Activated naive CD4-positive, alpha-beta T cell treated with anti-CD3 and anti-CD28 coated beads, Interleukin-2, amount 50 U/mL, for 16 hours (primary cell): ENCODE measurements around the gene FUT4.
"Not testable (repeated sequence)": the region's sequence is repeated elsewhere in the genome, so short reads cannot be mapped to it uniquely, and the experiment has no call there.

ENCODE experiments used
- DNase-seq: peaks from one replicate; pipeline ENCODE4 v3.0.0-alpha.2; 2020

The FUT4 gene

DNA sequence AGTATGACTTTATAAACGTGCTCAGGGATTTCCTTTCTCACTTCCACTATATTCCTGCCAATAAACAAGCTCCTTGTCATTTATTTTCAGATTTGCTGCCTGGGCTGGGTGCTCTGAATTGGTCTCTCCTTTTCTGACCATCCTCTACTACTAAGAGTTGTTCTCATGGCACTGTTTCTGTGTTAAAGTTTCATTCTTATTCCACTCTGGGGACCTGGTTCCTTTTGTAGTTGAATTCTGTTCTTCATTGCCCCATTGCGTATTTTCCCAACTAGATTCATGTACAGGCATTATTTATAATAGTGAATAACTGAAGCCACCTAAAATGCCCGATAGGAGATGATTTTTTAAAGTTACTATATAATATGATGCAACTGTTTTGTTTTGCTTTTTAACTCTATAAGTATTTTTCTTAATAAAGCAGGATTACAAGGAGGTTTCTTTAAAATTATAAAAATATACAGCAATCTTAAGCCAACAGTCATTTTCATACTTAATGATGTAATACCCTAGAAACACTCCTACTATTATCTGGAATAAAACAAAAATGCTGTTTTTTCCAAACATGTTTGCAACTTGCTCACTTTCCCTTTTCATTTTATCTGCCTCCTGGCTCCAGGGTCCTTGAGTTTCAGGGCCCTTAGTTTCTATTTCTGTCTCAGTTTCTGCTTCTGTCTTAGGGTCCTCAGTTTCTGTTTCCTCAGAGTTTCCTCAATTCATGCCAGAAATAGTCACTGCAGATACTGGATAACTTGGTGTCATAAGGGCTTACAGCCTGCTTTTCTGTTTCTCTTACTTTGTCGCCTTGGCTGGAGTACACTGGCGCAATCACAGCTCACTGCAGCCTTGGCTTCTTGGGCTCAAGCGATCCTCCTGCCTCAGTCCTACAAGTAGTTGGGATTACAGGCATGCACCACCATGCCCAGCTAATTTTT is 9.8 kb upstream of the FUT4 start:
- no peak for DNase-seq

DNA sequence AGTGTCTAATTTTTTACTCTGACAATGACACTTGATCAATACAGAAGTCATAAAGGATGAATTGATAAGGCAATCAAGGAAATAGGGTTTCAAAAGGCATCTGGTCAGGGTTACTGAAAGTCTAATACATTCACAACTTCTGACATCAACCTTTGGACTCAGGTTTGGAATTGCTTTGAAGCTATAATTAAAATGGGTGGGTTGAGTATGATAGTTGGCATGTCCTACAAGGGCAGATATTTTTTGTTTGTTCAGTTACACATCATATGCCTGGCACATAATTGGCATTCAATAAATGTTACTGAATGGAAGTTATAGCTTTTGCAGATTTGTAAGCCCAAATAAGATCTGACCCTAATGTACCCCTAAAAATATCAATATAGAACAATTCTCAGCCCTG is 7.3 kb upstream of the FUT4 start:
- no peak for DNase-seq

DNA sequence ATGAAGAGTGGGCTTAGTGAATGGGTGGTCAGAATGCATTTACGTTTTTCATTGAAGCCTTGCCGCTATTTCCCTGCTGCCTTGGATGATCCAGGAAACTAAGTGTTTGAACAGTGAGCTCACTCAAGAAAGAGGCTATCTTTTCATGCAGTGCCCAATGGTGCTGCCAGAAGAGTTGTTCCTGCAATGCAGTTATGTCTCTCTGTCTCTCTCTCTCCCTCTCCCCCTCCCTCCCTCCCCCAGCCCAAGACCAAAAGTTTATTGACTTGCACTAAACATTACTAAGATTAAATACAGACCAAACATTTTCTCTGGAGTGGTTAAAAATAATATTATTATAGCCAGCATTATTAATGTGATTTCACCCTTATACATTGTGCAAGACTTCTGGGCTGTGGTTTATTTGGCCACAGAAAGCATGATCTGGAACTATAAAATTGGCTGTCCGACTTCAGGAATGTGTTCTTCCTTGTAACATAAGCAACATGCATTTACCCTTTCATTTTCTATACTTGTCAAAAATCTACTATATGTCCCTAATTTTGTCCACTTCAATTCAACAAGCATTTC is 6.6 kb upstream of the FUT4 start:
- no peak for DNase-seq

DNA sequence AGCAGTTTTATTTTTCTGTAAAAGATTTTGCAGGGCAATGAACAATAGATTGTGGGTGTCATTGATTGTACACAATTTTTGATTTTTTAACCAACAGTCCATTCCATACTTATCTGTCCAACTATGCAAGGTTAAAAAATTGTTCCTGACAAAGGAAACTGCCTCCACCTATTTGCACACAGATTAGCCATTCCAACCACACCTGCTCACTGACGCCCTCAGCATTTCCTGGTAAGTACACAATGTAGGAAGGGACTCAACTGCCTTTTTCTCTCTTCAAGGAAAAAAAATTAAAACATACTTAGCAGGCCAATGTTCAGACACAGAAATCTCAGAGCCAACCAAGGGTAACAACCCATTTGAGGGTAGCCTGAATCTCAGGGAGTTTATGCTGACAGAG is 4.3 kb upstream of the FUT4 start:
- DNase-seq, result no peak

DNA sequence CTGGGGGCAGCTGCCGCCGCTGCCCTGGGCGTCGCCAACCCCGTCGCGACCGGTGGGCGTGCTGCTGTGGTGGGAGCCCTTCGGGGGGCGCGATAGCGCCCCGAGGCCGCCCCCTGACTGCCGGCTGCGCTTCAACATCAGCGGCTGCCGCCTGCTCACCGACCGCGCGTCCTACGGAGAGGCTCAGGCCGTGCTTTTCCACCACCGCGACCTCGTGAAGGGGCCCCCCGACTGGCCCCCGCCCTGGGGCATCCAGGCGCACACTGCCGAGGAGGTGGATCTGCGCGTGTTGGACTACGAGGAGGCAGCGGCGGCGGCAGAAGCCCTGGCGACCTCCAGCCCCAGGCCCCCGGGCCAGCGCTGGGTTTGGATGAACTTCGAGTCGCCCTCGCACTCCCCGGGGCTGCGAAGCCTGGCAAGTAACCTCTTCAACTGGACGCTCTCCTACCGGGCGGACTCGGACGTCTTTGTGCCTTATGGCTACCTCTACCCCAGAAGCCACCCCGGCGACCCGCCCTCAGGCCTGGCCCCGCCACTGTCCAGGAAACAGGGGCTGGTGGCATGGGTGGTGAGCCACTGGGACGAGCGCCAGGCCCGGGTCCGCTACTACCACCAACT is 1.0 kb downstream of the FUT4 start:
- no peak for DNase-seq

DNA sequence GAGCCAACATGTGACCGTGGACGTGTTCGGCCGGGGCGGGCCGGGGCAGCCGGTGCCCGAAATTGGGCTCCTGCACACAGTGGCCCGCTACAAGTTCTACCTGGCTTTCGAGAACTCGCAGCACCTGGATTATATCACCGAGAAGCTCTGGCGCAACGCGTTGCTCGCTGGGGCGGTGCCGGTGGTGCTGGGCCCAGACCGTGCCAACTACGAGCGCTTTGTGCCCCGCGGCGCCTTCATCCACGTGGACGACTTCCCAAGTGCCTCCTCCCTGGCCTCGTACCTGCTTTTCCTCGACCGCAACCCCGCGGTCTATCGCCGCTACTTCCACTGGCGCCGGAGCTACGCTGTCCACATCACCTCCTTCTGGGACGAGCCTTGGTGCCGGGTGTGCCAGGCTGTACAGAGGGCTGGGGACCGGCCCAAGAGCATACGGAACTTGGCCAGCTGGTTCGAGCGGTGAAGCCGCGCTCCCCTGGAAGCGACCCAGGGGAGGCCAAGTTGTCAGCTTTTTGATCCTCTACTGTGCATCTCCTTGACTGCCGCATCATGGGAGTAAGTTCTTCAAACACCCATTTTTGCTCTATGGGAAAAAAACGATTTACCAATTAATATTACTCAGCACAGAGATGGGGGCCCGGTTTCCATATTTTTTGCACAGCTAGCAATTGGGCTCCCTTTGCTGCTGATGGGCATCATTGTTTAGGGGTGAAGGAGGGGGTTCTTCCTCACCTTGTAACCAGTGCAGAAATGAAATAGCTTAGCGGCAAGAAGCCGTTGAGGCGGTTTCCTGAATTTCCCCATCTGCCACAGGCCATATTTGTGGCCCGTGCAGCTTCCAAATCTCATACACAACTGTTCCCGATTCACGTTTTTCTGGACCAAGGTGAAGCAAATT is 1.8 kb downstream of the FUT4 start:
- DNase-seq, result no peak

DNA sequence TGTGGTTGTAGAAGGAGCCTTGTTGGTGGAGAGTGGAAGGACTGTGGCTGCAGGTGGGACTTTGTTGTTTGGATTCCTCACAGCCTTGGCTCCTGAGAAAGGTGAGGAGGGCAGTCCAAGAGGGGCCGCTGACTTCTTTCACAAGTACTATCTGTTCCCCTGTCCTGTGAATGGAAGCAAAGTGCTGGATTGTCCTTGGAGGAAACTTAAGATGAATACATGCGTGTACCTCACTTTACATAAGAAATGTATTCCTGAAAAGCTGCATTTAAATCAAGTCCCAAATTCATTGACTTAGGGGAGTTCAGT is 2.4 kb downstream of the FUT4 start:
- DNase-seq, result no peak

DNA sequence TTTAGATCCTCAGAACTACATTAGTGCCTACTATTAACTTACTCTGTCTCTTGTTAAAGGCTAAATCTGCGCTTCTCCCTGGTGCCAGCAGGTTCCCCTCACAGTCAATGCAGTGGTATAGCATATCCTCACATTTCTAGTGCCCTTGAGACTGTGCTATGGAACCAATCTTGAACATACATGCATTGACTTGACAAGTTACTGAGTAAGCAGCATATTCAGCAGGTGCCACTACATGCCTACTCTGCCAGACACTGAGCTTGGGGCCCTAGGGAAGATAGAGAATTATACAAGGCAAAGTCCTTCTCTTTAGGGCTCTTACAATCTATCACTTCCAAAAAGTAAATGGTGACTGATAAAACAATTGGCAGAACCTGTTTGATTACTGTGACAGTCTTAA is 3.2 kb downstream of the FUT4 start:
- no peak for DNase-seq

DNA sequence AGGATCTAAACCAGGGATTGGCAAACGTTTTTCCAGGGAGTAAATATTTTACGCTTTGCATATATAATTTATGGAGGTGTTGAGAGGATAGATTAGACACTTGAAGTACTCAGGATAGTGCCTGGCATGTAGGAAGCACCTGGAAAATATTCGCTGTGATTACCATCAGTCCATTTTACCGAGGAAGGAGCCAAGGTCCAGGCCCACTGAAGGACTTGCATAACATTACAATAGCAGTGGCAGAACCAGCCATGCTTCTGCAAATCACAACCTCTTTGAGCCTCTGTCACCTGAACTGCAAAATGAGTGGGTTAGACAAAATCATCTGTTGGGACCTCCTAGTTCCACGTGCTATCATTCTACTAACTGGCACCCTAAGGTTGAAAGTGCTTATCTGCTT is 5.4 kb downstream of the FUT4 start:
- no peak for DNase-seq

DNA sequence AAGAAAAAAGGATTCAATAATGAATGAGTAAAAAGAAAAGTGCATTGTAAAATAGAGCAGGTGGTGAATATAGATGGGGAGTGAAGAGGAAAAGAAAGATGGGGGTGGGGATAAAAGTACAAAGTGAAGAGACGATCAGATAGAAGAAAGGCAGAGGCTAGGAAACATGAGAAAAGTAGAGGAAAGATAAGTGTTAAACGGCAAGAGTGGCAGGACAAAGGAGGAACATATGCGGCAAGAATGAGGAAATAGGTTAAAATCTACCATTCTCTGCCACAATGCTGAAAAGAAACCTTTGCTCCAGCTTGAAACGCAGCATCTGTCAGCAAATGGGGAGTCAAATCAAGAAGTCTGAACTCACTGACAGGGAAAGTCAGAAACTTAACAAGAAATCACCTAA is 6.8 kb downstream of the FUT4 start:
- no peak for DNase-seq

DNA sequence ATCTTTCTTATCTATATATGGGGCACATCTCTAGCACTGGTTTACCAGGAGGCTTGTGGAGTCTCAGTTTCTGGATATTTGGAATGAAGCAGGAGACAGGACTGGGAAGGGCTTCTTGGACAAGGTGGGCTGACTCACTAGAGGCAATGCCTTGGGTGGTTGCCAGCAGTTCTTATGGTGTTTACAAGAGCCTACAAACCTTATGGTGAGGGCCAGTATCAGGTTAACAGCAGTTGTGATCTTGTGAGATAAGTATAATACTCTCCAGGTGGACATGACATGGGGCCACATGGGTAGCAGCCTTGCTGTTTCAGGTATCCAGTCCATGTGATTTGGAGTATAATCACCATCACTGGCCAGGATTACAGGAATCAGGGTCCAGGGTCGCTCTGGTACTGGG is 10.2 kb downstream of the FUT4 start:
- no peak for DNase-seq

DNA sequence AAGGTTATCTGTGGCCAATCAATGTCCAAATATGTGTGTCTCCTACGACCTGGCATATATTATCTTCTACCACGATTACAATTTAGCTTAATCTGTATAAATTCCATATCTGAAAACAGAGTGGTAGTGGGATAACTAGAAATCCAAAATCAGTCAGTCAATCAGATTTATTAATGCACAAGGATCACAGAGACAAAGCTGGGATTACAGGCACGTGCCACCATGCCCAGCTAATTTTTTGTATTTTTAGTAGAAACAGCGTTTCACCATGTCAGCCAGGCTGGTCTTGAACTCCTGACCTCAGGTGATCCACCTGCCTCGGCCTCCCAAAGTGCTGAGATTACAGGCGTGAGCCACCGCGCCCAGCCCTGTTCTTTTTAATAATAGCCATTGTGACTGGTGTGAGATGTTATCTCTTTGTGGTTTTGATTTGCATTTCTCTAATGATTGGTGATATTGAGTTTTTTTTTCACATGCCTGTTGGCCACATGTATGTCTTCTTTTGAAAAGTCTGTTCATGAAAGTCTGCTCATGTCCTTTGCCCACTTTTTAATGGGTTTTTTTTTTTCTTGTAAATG is 12.1 kb downstream of the FUT4 start:
- DNase-seq, result not testable (repeated sequence)

DNA sequence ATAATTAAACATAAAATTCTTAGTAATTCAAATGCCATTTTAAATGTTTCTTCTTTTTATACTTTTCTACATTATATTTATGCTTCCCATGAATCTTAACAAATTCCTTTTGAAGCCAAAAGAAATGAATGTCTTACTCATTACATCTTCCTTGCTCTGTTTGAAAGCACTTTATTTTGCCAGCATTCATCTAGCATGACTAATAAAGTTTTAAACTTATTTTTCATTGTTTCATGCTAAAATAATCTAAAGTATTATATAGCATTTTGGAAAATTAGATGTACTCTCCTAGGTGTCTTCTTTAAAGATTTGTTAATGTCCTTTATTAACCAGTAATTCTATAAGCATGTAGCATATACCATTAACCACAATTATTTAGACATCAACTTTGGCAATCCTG is 13.7 kb downstream of the FUT4 start:
- no peak for DNase-seq

DNA sequence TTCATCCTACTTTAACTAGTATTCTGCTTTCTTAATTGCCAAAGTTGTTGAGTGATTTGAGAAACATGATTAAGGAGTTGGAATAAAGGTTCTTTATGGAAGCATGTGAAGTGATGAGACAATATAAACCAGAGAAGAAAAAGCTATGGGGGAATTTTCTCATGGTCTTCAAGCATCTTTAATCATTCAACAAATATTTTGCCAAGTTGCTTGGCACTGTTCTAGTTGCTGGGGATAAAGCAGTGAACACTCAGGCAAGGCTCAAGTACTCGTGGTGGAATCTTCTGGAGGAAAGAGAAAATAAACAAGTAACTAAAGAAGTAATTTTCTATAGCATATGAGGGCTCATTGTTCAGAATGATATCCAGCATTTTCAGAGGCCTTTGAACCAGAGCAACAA is 14.3 kb downstream of the FUT4 start:
- DNase-seq, result no peak

DNA sequence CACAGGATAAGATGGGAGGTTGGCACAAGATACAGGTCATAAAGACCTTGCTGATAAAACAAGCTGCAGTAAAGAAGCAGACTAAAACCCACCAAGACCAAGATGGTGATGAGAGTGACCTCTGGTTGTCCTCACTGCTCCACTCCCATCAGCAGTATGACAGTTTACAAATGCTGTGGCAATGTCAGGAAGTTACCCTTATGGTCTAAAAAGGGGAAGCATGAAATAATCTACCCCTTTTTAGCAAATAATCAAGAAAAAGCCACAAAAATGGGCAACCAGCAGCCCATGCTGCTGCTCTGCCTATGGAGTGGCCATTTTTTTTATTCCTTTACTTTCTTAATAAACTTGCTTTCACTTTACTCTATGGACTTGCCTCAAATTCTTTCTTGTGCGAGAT is 14.7 kb downstream of the FUT4 start:
- no peak for DNase-seq

DNA sequence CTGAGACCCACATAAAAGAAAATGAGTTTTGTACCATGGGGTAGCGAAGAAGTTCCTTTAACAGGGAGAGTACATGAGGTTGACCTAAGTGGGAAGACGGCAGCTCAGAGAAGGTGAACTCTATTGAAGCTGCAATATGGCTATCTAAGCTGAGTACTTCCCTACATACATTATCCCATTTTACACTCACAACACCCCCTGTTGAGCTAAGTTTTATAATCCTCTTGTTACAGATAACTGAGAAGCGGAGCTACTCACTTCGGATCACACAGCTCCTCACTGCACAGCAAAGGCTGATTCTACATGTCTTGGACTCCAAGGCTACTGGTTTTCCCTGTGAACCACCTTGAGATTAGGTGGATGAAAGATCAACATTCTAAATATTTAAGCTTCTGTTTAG is 15.2 kb downstream of the FUT4 start:
- no peak for DNase-seq

DNA sequence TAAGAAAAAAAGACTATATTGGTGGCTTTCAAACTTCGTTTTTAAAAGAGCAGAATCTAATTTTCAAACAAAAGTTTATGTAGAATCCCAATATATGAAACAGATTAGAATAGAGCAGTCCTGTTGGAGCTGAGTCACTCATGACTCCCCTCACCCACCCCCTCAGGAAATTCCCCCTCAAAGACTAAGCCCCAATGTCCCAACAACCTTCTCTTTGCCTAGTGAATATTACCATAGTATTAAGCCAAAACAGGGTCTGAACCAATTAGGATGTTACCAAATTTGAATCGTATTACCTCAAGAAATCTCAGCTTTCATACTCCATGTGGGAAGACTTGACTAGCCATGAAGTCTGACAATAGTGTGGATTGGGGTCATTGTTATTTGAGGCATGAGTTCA is 15.6 kb downstream of the FUT4 start:
- DNase-seq, result no peak

DNA sequence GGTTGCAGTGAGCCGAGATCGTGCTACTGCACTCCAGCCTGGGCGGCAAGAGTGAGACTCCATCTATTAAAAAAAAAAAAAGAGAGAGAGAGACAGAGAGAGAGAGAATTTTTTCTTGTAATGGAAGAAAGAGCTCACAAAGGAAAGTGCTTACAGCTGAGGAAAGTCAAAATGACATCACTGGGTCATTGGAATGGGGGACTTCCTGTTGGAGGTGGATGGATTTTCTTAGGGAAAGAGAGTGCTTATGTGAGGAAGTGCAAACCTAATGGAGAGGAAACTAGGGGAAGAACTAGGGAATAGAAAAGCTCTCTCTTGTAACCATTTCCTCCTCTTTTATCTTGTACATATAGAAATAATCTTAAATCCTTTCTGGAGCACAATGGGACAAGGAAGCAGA is 17.1 kb downstream of the FUT4 start:
- no peak for DNase-seq

DNA sequence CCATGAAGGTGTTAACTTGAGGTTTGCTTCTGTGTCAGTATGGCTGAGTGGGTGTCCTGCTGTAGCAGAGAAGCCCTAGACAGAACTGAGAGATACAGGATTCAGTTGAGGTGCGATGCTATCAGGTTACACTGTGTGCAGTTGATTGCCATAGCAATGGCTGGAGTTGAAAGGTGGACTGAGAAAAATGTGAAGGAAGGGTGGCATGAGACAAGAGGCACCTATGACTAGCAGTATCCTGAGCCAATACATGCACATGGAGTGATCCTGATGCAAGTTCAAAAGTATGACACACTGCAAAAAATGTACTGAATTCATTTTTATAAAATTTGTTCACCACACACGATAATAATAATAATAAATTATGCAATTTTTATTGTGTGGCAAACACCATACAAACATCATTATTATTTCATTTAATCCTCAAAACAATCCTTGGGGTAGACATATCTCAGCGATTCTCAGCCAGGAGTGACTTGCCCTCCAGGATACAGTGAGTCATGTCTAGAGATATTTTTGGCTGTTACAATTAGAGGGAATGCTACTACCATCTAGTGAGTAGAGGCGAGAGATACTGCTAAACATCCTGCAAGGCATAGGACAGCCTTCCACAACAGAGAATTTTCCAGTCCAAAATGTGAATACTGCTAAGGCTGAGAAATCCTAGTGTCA is 19.6 kb downstream of the FUT4 start:
- no peak for DNase-seq

DNA sequence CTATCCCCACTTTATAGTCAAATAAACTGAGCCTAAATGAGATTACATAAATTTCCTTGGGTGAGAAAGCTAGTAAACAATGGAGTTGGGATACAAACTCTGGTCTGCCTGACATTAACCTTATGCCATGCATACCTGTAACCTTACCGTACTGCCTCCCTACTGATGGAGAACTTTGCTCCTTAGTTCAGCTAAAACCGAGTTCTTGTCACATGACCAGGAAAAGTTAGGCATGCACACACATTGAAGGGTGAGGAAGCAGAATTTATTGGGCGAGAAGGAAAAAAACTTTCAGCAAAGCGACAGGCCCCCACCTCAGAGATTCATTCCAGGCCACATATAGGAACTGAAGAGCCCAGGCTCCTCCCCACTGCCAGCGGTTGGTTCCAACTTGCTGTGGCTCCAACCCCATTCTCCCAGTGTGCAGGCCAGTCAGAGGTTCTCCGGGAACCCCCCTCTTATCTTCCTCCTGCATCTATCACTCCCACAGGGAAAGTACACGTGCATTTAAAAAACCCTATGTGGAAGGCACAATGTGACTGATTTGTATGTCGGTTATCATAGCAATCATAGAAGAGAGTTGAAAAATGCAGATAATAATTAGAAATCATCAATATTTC is 20.2 kb downstream of the FUT4 start:
- no peak for DNase-seq

DNA sequence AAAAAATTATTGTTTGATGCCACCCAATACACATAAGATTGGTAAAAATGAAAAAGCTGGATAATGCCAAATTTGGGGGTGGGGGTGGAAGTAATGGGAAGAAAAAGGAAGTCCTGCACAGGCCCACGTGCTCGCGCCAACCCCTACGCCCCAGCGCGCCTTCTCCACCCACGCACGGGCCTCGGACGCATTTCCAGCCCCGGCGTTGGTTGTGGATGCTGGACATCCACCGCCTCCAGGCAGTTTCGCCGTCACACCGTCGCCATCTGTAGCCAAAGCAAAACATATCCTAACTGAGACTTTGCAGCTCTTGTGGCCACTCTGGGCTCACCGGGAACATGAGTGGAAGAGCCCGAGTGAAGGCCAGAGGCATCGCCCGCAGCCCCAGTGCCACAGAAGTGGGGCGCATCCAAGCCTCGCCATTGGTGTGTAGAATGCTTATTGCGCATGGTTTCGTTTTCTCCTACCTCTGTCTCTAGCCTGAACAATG is 23.5 kb downstream of the FUT4 start, which contains the start of gene PIWIL4:
Gene PIWIL4, plus strand, starts transcription at position 188 of the 490 bp plus-strand sequence. Its CDS starts 151 bp downstream, at position 339.
- no peak for DNase-seq

DNA sequence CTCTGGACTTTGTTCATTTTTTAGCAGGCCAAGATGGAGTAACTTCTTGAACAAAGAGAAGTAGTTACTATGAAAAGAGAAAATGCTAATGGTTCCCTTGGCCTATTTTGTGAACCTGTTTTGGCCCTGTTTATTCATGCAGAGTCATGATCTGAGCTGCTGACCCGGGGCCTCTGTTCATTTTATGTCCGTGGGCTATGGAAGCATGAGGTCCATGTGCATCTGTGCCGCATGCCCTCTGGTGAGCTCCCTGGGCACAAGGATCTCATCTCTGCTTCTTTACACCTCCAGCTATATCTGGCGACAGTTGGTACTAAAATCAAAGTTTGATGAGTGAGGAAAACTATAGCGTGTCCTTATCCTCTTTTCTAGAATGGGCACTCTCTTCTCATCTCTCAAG is 24.5 kb downstream of the FUT4 start:
- no peak for DNase-seq
